ENCODE data around the gene MEX3B.
"Not testable (repeated sequence)": the region's sequence is repeated elsewhere in the genome, so short reads cannot be mapped to it uniquely, and the experiment has no call there.

Gene MEX3B

DNA sequence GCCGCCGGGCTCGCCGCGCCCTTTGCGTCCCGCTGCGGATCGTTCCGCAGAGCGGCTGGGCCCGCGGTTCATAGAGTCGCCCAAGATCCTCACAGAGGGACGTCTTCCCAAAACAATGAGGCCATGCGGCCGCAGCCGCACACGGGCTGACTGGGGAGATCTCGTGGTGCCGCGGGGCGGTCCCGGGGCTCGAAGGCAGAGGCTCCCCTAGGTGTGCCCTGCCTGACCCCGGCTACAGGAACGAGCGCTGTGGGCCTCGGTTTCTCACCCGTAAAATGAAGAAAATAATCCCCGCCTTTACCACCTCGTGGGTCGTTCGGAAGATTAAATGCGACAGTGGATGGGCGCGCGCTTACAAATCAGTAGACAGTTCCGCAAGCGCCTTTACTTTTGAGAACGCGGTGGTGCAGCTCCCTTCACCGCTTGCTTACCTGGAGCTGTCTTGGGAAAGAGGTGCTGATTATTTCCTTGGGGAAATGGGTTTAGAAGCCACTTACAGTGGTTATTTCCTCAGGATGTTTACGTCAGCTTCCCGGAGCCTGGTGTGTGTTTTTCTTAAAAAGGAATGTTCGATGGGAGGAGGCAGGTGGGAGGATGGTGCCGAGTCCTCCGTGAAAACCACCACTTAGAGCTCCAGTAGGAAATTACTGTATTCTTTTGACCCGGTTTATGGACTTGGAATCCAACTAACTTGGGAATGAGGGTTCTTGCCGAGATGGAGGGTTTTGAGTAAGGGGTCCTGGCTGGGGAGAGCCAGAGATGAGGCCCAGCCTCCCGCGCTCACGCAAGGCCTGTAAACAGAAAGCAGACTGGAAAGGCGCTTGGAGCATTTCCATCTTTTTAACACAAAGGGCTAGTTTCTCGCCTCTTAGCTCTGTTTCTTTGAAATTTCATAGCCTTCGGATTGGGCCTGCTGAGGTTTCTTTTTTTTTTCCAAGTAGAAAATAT is 1.9 kb upstream of the MEX3B start:
- DNase-seq, result no peak

DNA sequence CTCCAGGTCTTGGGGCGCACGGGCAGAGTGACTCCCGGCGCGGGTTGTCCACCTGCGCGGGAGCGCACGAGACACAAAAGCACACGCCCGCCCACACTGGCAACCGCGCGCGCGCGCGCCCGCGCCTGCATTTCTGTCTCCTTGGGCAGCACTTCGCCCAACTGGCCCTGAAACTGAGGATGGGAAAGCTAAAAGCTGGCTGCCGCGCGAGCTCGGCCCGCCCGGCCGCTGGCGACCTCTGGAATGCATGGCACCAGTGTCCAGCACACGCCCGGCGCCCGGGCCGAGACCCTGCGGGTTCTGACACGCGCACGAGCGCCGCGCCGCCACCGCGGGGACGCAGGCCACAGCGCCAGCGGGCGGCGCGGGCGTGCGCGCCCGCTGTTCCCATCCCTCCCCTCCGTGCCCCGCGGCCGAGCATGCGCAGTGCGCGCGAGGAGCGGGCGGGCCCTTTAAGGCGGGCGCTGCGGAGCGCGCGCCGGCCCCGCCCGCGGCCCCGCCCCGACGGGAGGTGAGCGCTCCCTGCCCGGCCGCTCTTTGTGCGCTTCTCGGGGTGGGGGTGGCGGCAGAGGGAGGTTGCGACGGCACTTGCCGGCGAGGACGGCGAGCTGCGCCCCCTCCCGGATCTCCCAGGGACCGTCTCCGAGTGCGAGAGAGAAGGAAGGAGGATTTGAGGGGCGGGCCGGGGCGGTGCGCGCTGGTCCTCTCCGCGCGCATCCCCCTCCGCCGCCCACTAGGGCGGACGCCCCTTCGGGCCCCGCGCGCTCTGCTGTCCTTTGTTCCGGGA is 1.0 kb upstream of the MEX3B start:
- DNase-seq, result peak; percentile 75 to 87

DNA sequence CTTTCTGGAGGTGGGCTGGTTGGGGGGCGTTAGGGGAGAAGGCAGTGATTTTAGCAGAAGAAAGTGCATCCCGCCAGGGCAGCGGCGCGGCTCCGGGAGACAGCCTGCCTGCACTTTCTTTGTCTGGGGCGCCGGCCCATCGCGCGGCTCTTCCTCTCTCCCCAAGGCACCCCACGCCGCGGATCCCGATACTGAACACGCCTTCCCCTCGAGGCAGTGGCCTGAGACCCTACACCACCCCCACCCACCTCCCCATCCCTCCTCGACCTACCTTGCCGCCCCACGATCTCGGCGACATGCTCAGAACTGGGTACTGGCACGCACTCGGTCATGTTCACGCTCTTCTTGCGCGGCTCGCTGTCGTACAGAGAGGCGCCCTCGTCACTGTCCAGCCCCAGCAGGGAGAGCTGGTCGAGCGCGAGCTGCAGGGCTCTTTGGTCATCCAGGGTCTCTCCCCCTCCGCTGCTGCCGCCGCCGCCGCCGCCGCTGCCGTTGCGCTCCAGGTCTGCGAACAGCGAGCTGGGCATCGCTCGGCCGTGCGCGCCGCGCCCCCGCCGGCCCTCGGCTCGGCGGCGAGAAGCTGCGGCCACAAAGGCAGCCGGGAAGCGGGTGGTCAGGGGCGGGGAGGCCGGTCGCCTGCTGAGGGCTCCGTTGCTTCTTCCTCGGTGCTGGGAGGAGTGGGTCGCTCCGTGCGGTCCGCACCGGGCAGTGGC is 483 bp downstream of the MEX3B start:
- DNase-seq, result peak in 1 of 2 experiments; percentile 34

DNA sequence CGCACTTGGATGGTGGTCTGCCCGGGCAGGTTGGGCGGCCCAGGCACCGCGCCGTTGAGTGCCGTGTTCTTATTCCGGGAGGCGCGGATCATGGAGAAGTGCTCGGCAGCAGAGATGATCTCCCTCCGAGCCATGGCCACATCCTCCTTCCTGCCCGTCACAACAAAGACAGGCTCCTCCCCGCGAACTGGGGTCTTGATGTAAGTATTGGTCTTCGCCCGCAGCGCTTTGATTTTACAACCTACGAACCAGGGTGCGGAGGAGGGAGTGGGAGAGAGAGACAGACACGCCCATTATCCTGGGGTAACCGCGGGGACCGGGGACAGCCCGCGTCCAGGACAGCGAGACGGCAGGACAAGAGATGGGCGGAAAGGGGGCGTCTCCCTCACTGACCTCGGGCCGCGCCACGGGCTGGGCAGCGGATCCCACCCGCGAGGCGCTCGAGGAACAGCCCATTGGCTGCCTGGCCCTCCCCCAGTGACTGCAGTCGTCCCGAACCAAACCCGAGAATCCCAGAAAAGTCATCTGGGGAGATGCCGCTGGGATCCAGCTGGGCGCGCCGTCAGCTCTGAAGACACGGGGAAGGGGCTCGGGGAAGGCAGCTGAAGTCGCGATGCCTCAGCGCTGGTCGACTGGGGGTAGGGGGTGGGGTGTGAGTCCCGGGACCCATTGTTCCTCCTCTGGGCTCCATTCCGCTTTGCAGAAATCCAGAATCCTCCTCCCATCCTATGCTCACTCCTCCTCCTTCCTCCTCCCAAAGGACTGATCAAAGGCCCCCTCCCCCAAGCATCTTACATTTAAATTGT is 1.2 kb downstream of the MEX3B start:
- DNase-seq, result peak in 1 of 2 experiments; percentile 18

DNA sequence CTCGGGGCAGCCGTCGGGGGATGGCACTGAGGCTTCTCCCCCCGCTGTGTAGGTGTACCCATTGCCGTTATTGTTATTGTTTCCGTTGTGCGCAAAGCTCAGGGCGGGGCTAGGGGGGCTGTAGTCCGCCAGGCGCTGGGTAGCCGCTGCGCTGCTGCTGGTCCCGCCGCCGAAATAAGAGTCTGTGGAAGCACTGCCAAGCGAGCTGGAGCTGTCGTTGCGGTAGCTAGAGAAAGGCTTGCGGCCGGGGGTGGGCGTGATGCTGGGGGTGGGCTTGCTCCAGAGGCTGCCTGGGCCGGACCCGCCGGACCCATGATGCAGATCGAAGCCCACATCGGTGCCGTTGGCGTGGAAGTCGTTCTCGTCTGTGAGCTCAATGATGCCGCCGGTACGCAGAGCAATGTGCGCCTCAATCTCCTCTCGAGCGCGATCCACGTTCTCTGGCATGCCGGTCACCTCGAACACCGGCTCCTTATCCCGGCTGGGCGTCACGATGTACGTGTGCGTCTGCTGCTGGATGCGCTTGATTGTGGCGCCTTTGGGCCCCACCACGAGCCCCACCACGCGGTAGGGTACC is 1.9 kb downstream of the MEX3B start:
- no peak for DNase-seq

DNA sequence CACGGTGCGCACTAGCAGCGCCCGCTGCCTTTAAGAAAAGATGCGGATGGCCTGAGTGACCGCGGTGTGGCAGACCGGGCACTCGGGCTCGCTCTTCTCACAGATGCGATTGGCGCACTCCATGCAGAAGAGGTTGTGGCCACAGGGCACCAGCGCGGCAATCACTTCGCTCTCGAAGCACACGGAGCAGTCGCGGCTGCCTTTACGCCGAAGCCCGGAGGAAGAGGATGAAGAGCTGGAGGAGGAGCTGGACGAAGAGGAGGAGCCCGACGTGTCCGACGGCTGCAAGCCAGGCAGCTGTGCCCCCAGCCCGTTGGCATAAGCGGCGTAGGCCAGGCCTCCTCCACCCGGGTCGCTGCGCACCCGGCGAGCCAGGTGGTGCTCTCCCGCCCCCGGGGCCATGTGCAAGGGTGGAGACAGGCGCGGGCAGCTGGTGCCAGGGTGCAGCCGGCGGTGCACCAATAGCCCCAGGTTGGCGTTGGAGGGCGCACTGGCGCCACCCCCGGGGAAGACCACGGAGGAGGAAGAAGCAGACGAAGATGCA is 2.6 kb downstream of the MEX3B start:
- no peak for DNase-seq

DNA sequence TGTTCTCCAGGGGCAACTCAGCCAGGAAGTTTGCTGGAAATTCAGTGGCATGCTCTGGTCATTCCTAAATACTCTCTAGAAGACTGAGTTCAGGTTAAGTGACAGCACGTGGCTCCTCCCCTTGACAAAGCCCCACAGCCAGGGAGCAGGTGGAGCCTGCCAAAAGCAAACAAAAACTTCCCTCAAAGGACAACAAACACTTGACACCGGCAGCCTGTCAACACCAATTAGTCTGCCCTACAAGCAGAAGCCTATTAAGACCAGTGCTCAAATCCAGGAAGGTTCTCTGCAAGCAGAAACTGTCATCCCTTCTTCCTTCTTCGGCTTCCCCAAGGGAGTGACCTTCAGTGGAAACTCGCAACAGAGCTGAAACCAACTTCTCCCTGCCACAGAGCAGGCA is 5.0 kb downstream of the MEX3B start:
- DNase-seq, result no peak

DNA sequence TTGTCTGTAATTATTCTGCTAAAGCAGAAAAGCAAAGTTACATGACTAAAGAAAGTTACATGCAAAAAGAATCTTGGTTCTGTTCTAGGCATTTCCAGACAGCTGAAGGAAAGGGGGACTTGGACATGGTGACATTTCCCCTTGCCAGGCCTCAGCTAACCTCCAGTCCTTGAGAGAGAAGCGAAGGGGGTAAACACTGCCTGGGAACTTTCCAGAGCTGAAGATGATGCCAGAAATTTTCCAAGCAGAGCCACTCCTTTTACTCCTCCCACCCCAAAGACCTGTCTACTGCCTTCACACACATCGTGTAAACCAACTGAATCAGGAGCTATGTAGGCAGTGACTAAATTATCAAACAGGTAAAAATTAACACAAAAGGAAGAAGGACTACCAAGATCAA is 5.4 kb downstream of the MEX3B start:
- no peak for DNase-seq

DNA sequence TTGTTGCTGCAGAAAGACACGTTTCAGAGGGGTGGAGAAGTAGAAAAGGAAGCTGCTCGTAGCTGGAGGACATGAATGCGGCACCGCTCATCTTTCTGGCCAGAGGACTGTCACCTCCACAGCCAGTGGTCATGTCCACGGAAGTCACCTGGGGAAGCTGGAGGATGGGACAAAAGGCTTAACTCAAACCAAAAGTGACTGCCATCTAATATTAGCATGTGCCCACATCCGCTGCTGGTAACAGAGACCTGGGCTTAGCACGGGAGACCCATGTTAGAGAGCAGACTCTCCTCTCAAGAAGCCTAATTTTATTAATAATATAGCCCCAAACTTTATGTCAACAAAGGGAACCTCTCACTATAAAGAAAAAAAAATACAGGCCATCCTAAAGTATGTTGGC is 5.9 kb downstream of the MEX3B start:
- no peak for DNase-seq

DNA sequence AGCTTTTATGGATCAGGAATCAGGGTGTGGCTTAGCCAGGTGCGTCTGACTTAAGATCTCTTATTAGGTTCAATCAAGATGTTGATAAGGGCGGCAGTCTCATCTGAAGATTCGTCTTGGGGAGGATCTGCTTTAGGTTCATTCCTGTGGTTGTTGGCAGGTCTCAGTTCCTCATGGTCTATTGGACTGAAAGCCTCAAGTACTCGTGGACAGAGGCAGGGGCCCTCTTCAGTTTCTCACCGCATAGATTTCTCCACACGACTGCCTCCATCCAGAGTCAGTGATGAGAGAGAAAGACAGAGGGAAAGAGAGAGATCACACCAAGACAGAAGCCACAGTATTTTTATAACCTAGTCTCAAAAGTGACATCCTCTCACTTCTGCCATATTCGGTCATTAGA is 9.4 kb downstream of the MEX3B start:
- no peak for DNase-seq

DNA sequence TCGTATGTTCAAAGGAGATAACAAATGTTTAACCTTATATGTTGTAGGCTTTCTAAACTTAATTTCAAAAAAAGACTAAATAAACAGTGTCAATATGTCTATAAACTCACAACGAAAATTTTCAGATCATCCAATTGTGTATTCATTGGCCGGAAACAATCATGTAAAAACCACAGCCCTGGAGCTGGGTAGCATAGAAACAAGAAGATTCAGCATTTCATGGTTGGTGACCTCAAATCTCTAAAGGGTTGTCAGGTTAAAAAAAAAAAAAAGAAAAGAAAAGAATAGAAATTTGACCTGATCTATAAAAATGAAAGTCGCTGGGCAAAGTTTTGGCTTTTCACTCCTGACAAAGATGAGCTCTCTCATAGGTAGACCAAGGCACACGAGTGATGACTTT is 13.9 kb downstream of the MEX3B start:
- DNase-seq, result no peak

DNA sequence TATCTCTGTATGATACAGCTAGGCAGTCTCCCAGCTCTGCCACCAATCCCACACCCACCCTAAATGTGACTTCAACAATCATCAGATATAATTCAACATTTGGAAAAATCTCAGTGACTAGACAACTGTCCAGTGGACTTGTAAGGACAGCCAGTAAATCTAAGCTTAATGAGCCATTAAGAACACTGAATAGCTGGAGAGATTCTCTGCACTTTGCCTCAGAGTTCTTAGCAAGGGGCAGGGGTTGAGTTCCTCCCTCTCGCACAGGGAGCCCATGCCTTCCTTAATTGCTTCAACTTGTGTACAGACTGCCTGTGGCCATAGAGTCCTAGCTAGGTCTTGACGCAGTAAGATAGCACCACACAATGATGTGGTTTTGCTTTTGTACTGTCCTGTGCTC is 15.6 kb downstream of the MEX3B start:
- DNase-seq, result no peak

DNA sequence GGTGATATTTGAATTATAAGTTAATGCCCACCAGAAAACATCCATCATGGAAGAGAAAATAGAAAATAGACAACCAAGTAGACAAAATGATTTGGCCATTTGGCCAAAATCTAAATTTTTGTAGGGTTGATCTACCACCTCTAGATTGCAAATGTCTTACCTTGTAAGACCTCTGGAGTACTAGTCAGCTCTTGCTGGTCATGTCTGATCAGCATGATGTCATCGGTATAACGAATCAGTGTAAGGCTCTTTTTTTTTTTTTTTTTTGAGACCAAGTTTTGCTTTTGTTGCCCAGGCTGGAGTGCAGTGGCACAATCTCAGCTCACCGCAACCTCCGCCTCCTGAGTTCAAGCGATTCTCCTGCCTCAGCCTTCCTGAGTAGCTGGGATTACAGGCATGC is 17.7 kb downstream of the MEX3B start:
- DNase-seq, result not testable (repeated sequence)

DNA sequence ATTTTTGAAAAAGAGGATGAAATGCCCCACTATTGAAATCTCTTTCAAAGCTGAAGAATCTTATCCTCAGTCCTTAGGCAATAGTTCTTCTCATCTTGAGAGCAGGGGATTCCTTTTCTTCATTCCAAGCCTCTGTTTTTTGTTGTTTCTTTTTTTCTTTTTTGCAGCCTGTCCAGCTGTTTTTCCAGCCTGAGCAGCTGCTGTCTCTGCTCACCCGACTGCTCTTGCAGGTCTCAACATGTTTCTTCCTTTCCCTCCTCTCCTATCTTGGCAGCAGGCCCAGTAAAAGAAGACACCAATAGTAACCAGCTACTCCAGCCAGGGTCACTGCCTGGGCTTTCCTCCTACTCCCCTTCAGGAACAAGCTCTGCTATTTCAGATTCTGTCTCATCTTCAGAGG is 23.8 kb downstream of the MEX3B start:
- DNase-seq, result no peak

DNA sequence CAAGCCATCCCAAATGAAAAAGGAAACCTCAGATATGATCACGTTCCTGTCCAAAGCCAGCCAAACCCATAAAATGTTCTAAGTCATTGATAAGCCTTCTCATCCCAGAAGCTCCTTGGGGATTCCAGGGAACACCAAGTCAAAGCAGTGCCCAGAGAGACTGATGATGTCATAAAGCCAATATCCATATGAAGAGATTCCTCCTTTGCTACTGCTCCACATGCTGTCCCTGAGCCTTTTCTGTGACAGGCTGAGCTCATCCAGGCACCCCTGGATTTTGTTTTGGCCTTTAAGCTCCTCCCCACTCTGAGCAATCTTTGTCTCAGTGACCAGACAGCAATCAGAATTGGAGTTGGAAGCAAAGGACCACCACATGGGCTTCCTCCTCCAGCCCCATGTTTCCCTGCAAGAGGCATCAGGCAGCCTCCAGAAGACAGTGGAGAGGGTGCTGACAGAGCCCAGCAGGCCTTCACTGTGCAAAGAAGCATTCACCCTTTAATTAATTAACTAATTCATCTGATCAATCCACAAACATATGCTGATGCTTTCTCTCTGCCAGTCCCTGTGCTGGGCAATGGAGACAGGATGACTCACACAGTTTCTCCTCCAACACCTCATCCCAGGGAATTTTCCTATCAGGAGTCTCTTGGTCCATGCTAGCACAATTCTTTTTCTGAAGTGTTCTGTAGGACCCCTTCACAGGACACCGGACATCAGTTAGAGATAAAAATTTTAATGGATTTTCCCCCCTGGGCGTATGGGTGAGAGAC is 25.0 kb downstream of the MEX3B start:
- DNase-seq, result no peak

DNA sequence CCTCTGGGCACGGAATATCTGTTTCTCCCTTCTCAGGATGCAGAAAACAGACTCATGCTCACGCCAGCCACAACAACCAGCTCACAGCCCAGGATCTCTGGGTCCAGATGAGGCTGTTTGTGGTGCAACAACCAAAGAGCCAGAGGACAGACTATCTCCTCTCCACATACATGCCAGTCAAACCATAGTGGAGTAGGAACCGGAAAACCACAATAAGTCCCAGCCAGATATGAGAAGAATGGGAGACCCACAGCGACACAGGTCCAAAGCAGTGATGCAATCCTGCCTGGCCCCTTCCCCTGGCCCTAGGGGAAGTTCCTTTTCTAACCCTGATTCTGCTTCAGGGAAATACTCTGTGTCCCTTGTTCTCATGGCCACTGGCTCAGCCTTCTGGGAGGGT is 27.6 kb downstream of the MEX3B start:
- peak; percentile 84 to 86 for DNase-seq

DNA sequence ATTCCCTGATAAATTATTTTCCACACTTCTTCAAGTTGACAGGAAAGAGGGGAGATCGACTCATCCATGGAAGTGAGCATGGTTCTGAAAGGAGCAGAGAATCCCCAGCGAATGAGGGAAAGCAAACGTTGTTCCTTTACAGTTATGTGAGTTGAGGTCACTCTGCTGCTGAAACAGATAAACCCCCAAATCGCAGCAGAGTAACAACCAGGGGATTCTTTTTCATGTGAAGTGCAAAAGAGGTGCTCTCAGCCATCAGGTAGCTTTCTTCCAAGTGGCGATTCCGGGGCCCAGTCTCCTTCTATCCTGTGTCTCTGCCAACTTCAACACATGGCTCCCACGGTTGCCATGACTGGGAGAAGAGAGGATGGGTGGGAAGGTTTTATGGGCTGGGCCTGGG is 28.2 kb downstream of the MEX3B start:
- DNase-seq, result no peak

DNA sequence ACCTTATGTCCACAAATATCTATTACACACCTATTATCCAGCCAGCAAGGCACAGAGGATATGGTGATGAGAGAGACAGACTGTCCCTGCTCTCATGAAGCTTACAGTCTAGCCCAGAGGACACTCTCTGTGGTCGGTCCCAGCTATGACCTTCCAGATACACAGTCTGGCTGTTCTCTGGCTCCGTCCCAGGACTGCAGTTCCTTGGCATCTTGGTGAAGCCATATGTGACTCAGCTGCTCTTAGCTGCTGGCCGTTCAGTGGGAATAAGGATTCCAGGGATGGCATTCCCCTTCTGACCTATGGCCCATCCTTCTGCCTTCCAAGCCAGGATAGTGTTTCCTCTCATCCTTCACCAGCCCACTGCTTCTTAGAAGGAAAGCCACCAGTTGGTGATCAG is 30.8 kb downstream of the MEX3B start:
- no peak for DNase-seq

DNA sequence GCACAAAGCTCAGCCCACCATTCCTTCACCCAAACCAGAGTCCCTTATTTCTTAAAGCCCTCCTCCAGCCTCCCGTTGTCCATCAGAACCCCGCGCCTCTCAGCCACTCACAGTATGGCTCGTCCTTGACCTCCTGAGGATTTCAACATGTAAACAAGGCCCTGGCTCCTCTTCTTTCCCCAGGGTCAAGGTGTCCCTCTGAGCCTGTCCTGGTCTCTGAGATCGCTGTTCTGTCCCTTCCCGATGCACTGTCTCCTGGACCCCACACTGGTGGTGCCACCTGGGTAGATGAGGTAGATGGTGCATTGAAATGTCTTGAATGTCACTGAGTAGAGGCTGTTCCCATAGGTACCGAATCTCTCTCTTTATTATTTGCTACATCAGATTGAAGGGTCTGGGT is 32.9 kb downstream of the MEX3B start:
- no peak for DNase-seq

DNA sequence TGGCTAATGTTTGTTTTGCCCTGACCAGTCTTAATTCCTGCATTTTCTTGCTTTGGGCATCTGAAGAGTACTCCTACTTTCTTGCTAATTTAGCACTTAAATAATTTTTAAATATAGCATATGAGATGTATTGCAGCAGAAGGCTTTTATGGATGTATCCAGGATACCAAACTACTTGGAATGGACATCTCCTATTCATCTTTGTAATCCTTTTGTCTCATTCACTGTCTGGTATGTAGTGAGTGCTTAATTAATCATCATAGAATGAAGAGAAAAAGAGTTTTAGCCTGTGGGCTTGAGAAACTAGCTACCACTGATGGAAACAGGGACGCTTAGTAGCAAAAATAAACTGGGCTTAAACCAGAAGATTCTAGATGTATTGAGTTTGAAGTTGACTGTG is 40.6 kb downstream of the MEX3B start:
- no peak for DNase-seq

DNA sequence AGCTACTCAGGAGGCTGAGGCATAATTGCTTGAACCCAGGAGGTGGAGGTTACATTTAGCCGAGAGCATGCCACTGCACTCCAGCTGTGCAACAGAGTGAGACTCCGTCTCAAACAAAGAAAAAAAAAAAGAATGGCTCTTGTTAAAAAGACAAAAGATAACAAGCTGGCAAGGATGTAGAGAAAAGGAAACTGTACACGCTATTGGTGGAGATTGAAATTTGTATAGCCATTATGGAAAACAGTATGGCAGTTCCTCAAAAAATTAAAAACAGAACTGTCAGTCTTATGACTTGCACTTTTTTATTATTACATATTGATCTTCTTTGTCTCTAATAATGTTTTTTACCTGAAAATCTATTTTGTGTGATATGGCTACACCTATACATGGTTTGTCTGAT is 41.9 kb downstream of the MEX3B start:
- DNase-seq, result no peak

All from Kasumi-1 (cell line).